NT2/D1 (cell line): ENCODE results near the gene AMIGO1.

Source experiments
- SUZ12 ChIP-seq: IDR thresholded peaks from 2 replicates; pipeline ENCODE4 v1.6.1; 2011; ENCODE audit not compliant: insufficient read length, insufficient read depth; ENCODE audit errors: extremely low read depth
- ZNF274 ChIP-seq: IDR thresholded peaks from 2 replicates; pipeline ENCODE4 v1.6.1; 2011; ENCODE audit warnings: mild to moderate bottlenecking, low read depth, low read length

GRCh38 chr1:109479901-109480300 lies 29.6 kb downstream of the AMIGO1 start:
- no peak for TF ChIP-seq ZNF274
- no peak for TF ChIP-seq SUZ12
